ENCODE results near the gene ZDHHC14.

DNA sequence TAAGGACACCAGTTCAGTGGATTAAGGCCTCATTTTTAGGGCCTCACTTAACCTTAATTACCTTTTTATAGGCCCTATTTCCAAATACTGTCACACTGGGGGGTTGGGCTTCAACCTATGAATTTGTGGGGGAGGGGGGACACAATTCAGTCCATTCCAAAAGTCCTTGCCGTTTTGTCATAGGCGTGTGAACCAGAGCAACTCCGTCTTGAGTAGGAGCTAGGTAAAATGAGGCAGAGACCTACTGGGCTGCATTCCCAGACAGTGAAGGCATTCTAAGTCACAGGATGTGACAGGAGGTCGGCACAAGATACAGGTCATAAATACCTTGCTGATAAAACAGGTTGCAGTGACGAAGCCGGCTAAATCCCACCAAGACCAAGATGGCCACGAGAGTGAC lies 328.6 kb downstream of the ZDHHC14 start:
- TF ChIP-seq, protein P1, sequence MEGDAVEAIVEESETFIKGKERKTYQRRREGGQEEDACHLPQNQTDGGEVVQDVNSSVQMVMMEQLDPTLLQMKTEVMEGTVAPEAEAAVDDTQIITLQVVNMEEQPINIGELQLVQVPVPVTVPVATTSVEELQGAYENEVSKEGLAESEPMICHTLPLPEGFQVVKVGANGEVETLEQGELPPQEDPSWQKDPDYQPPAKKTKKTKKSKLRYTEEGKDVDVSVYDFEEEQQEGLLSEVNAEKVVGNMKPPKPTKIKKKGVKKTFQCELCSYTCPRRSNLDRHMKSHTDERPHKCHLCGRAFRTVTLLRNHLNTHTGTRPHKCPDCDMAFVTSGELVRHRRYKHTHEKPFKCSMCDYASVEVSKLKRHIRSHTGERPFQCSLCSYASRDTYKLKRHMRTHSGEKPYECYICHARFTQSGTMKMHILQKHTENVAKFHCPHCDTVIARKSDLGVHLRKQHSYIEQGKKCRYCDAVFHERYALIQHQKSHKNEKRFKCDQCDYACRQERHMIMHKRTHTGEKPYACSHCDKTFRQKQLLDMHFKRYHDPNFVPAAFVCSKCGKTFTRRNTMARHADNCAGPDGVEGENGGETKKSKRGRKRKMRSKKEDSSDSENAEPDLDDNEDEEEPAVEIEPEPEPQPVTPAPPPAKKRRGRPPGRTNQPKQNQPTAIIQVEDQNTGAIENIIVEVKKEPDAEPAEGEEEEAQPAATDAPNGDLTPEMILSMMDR (IDR thresholded peaks at IDR 0.05), result no peak
- no peak for TF ChIP-seq EP300 (IDR thresholded peaks at IDR 0.05)

Data from ovary (tissue), 3 donors.